Measurements from ENCODE around the gene KLRC1. TPM values are rescaled to one million over a fixed set of nuclear protein-coding genes. Genes with fewer than 3 reads are reported as not detected.
"Not testable (repeated sequence)": the region's sequence is repeated elsewhere in the genome, so short reads cannot be mapped to it uniquely, and the experiment has no call there.

KLRC1 gene
- total RNA-seq, 1 donor from 2014 or later, result 0.99 TPM

DNA sequence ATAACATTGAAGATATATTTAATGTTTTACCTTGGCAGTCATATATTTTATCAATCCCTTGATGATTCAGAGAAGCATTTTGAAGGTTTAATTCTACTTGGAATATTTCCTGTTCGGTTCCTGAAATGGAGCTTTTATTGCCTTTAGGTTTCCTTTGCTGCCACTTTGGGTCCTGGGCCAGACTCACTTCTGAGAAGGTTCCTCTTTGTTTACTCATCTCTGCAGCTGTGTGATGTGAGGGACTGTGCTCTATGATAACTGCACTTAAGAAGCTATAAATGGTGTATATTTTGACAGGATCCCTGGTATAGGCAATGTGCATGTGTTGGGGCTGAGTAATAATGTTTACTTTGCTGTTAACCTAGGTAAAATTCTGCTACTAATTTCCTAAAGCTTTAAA lies 32.8 kb downstream of the KLRC1 start, which contains the start of gene KLRC3:
Gene KLRC3 (minus strand): TSS at position 262 of the 400 bp plus-strand sequence. CDS start 45 bp downstream, at position 217.
- not testable (repeated sequence) for DNase-seq

- DNase-seq, result no peak
Observed at GRCh38 chr12:10409392-10409791, 43.8 kb downstream of the KLRC1 start, which contains the start of gene KLRC4. KLRC4 (minus strand) TSS chr12:10409757; CDS start chr12:10409575, 182 bp downstream.

DNA sequence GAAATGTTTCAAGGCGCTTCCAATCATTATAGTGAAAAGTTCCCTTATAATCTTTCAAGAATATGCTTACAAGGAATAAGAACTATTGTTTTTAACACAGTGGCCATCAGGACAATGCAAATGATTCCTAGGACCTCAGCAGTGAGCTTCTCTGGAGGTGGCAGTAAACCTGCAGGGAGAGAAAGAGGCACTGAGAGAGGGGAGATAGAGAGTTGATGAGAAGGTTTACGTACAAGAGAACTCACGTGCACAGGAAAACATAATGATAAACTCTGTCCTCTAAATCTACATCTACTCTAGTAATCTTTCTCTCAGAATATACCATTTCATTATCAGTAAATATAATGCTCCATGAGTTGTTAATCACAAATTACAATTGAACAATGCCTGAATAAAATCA lies 44.3 kb downstream of the KLRC1 start:
- no peak for DNase-seq

DNA sequence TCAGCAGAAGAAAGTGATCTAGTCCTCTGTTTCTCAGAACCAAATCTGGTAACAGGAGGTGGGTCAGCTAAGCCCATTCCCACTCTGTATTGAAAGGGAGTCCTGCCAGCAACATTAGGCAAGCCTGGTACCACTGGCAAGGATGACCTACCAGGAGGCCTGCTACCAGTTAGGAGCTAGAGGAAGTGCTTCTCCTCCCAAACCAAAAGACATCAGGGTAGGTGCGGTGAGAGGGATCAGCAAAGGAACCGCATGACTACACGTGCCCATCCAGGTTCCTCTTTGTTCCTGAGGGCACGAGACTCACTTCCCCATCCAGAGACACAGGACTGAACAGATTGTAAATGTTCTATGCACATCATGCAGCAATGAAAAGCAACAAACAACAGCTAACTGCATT lies 46.5 kb downstream of the KLRC1 start:
- peak; percentile 3 for DNase-seq

- DNase-seq, result no peak
Observed at GRCh38 chr12:10405294-10405693, 47.9 kb downstream of the KLRC1 start.

DNA sequence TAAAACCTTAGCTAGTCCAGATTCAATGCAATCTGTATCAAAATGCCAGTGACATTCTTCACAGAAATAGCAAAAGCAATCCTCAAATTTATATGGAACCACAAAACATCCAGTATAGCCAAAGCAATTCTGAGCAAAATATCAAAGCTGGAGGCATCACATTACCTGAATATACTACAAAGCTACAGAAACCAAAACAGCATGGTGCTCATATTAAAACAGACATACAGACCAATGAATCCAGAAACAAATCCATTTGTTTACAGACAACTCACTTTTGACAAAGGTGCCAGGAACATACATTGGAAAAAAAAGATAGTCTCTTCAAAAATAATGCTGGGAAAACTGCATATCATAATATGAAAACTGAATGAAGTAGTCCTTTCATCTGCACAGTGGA lies 48.4 kb downstream of the KLRC1 start:
- no peak for DNase-seq

- no peak for DNase-seq
Observed at GRCh38 chr12:10400829-10401228, 52.3 kb downstream of the KLRC1 start.

DNA sequence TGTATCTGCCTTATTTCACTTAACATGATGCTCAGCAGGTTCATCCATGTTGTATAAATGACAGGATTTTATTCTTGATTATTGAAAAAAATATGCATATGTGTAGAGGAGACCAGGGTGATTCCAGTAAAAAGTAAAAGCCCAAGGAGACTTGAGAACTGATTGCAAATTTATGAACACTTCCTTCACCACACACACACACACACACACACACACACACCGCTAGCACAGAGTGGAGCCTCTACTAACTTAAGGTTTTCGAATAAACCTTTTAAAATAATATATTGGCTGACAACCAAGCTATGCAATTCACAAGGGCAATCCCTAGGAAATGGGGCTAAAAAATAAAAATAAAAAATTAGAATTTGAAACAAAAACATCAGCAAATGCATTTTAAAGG lies 55.0 kb downstream of the KLRC1 start:
- DNase-seq, result no peak

- DNase-seq, result no peak
Observed at GRCh38 chr12:10397296-10397695, 55.9 kb downstream of the KLRC1 start.

- DNase-seq, result not testable (repeated sequence)
Observed at GRCh38 chr12:10396176-10396575, 57.0 kb downstream of the KLRC1 start.

Other genes with a start within 250 kb of the KLRC1 start
- 37.3 TPM for gene GABARAPL1, start 240.5 kb downstream of the KLRC1 start, total RNA-seq
- gene KLRD1, start 145.5 kb downstream of the KLRC1 start, total RNA-seq, result 0.79 TPM
- gene KLRK1, start 63.3 kb downstream of the KLRC1 start, total RNA-seq, result 0.69 TPM
- 0.39 TPM for gene KLRC4, start 43.6 kb downstream of the KLRC1 start, total RNA-seq
- gene KLRC3, start 32.8 kb downstream of the KLRC1 start, total RNA-seq, result 0.30 TPM
- gene KLRC2, start 17.4 kb downstream of the KLRC1 start, total RNA-seq, result not detected
- gene EIF2S3B, start 52.5 kb upstream of the KLRC1 start, total RNA-seq, result 0.99 TPM
- 27.0 TPM for gene MAGOHB, start 160.2 kb upstream of the KLRC1 start, total RNA-seq
- 0.39 TPM for gene STYK1, start 220.7 kb upstream of the KLRC1 start, total RNA-seq